SH-SY5Y (cell line): Measurements from ENCODE around the gene FZD10.

ENCODE experiments used
- GATA2 ChIP-seq: IDR thresholded peaks from 2 replicates; pipeline ENCODE4 v1.6.1; 2011; ENCODE audit warnings: mild to moderate bottlenecking, low read depth, low read length
- GATA3 ChIP-seq: IDR thresholded peaks from 2 replicates; pipeline ENCODE4 v1.6.1; 2011; ENCODE audit warnings: low read depth, mild to moderate bottlenecking, low read length, moderate library complexity

Gene FZD10

GRCh38 chr12:130162267-130162666 lies at the start of gene FZD10:
TSS of gene FZD10 (plus strand) at chr12:130162464. CDS start at chr12:130162943, 479 bp downstream.
- TF ChIP-seq GATA3 (no peak), GATA2 (no peak)

GRCh38 chr12:130114952-130115351 lies 47.3 kb upstream of the FZD10 start:
- no peak for TF ChIP-seq GATA3
- no peak for TF ChIP-seq GATA2

- TF ChIP-seq GATA2 (no peak), GATA3 (no peak)
Measured at GRCh38 chr12:130115646-130116045, 46.6 kb upstream of the FZD10 start.

GRCh38 chr12:130116791-130117190 lies 45.5 kb upstream of the FZD10 start:
- TF ChIP-seq GATA2 (no peak), GATA3 (no peak)

- TF ChIP-seq GATA3, result no peak
- no peak for TF ChIP-seq GATA2
Measured at GRCh38 chr12:130117233-130117632, 45.0 kb upstream of the FZD10 start.

- TF ChIP-seq GATA3 (no peak), GATA2 (no peak)
Measured at GRCh38 chr12:130117701-130118100, 44.6 kb upstream of the FZD10 start.

GRCh38 chr12:130118181-130118580 lies 44.1 kb upstream of the FZD10 start:
- TF ChIP-seq GATA3, result no peak

- TF ChIP-seq GATA3 (no peak), GATA2 (no peak)
Measured at GRCh38 chr12:130119241-130119861, 42.9 kb upstream of the FZD10 start.

- TF ChIP-seq GATA3, result no peak
- no peak for TF ChIP-seq GATA2
Measured at GRCh38 chr12:130120012-130120805, 42.1 kb upstream of the FZD10 start.

GRCh38 chr12:130121226-130122000 lies 40.9 kb upstream of the FZD10 start:
- TF ChIP-seq GATA3 (no peak), GATA2 (no peak)

GRCh38 chr12:130122356-130122755 lies 39.9 kb upstream of the FZD10 start:
- no peak for TF ChIP-seq GATA3
- no peak for TF ChIP-seq GATA2

GRCh38 chr12:130124106-130124505 lies 38.2 kb upstream of the FZD10 start:
- TF ChIP-seq GATA3 (no peak), GATA2 (no peak)

GRCh38 chr12:130124605-130125244 lies 37.5 kb upstream of the FZD10 start:
- TF ChIP-seq GATA3, result no peak
- TF ChIP-seq GATA2, result no peak

GRCh38 chr12:130126023-130126432 lies 36.2 kb upstream of the FZD10 start:
- TF ChIP-seq GATA2 (no peak), GATA3 (no peak)

- TF ChIP-seq GATA2, result no peak
- TF ChIP-seq GATA3, result no peak
Measured at GRCh38 chr12:130127532-130127911, 34.7 kb upstream of the FZD10 start.
